ENCODE data around the gene TRAPPC12. TPM values are rescaled to one million over a fixed set of nuclear protein-coding genes. Genes with fewer than 3 reads are reported as not detected.

The TRAPPC12 gene
- total RNA-seq, 1 experiment from 2014 or later = 72.8 TPM

DNA sequence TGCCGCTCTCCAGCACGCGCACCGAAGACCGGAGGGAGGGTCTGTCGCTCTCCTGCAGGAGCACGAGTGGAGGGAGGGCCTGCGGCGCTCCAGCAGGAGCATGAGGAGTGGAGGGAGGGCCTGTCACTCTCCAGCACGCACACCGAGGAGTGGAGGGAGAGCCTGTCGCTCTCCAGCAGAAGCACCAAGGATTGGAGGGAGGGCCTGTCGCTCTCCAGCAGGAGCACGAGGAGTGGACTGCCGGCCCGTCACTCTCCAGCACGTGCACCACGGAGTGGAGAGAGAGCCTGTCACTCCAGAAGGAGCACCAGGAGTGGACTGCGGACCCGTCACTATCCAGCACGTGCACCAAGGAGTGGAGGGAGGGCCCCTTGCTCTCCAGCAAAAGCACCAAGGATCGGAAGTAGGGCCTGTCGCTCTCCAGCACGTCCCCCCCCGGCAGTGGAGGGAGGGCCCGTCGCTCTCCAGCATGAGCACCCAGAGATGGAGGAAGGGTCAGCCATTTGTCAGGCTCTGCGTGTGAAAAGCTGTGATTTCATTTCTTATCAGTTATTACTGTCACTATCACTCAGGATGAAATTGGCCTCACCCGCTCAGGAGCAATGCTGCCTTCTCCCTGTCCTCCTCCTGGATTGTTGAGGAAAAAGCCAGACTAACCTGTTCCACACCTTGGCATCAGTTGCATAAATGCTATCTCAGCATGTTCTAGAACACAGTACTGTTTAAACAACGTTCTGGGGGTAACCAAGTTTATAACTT, 103.9 kb downstream of the TRAPPC12 start (continued):
- TF ChIP-seq IRF2 (CRISPR knock-in tag; IDR thresholded peaks at IDR 0.05; ENCODE audit: borderline replicate concordance, low read depth) = no peak
- no peak for TF ChIP-seq ZNF423 (CRISPR knock-in tag; IDR thresholded peaks at IDR 0.05)
- TF ChIP-seq ELF4 (CRISPR knock-in tag; IDR thresholded peaks at IDR 0.05; ENCODE audit: low read depth) = no peak
- TF ChIP-seq GTF2I (CRISPR knock-in tag; conservative IDR thresholded peaks at IDR 0.05) = no peak
- TF ChIP-seq ZNF396 (CRISPR knock-in tag; IDR thresholded peaks at IDR 0.05; ENCODE audit: borderline replicate concordance) = no peak
- no peak for TF ChIP-seq NFATC4 (CRISPR knock-in tag; IDR thresholded peaks at IDR 0.05)
- TF ChIP-seq HMGA2 (CRISPR knock-in tag; IDR thresholded peaks at IDR 0.05) = no peak
- no peak for TF ChIP-seq NFE2L1 (CRISPR knock-in tag; IDR thresholded peaks at IDR 0.05)
- no peak; the same call in 1 of the 2 replicates for TF ChIP-seq TEAD1 (CRISPR knock-in tag; IDR thresholded peaks at IDR 0.05)
- no peak for TF ChIP-seq ZNF219 (CRISPR knock-in tag; IDR thresholded peaks at IDR 0.05; ENCODE audit: borderline replicate concordance)
- TF ChIP-seq, protein P1, sequence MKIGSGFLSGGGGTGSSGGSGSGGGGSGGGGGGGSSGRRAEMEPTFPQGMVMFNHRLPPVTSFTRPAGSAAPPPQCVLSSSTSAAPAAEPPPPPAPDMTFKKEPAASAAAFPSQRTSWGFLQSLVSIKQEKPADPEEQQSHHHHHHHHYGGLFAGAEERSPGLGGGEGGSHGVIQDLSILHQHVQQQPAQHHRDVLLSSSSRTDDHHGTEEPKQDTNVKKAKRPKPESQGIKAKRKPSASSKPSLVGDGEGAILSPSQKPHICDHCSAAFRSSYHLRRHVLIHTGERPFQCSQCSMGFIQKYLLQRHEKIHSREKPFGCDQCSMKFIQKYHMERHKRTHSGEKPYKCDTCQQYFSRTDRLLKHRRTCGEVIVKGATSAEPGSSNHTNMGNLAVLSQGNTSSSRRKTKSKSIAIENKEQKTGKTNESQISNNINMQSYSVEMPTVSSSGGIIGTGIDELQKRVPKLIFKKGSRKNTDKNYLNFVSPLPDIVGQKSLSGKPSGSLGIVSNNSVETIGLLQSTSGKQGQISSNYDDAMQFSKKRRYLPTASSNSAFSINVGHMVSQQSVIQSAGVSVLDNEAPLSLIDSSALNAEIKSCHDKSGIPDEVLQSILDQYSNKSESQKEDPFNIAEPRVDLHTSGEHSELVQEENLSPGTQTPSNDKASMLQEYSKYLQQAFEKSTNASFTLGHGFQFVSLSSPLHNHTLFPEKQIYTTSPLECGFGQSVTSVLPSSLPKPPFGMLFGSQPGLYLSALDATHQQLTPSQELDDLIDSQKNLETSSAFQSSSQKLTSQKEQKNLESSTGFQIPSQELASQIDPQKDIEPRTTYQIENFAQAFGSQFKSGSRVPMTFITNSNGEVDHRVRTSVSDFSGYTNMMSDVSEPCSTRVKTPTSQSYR (CRISPR knock-in tag; IDR thresholded peaks at IDR 0.05) = no peak
- TF ChIP-seq ZNF317 (CRISPR knock-in tag; IDR thresholded peaks at IDR 0.05; ENCODE audit: borderline replicate concordance, low read depth) = no peak
- TF ChIP-seq, protein P2, sequence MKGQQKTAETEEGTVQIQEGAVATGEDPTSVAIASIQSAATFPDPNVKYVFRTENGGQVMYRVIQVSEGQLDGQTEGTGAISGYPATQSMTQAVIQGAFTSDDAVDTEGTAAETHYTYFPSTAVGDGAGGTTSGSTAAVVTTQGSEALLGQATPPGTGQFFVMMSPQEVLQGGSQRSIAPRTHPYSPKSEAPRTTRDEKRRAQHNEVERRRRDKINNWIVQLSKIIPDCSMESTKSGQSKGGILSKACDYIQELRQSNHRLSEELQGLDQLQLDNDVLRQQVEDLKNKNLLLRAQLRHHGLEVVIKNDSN (CRISPR knock-in tag; IDR thresholded peaks at IDR 0.05) = peak; percentile 66
- TF ChIP-seq JAZF1 (CRISPR knock-in tag; IDR thresholded peaks at IDR 0.05) = no peak
- TF ChIP-seq ZNF425 (CRISPR knock-in tag; conservative IDR thresholded peaks at IDR 0.05) = no peak
- TF ChIP-seq TCF7 (CRISPR knock-in tag; IDR thresholded peaks at IDR 0.05; ENCODE audit: low read depth) = no peak
- no peak for TF ChIP-seq MYBL2 (CRISPR knock-in tag; IDR thresholded peaks at IDR 0.05)
- no peak for TF ChIP-seq AR (CRISPR knock-in tag; IDR thresholded peaks at IDR 0.05)
- TF ChIP-seq, protein P3, sequence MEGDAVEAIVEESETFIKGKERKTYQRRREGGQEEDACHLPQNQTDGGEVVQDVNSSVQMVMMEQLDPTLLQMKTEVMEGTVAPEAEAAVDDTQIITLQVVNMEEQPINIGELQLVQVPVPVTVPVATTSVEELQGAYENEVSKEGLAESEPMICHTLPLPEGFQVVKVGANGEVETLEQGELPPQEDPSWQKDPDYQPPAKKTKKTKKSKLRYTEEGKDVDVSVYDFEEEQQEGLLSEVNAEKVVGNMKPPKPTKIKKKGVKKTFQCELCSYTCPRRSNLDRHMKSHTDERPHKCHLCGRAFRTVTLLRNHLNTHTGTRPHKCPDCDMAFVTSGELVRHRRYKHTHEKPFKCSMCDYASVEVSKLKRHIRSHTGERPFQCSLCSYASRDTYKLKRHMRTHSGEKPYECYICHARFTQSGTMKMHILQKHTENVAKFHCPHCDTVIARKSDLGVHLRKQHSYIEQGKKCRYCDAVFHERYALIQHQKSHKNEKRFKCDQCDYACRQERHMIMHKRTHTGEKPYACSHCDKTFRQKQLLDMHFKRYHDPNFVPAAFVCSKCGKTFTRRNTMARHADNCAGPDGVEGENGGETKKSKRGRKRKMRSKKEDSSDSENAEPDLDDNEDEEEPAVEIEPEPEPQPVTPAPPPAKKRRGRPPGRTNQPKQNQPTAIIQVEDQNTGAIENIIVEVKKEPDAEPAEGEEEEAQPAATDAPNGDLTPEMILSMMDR (IDR thresholded peaks at IDR 0.05) = no peak
- no peak; the same call in 1 of the 2 replicates for TF ChIP-seq ZBTB21 (CRISPR knock-in tag; IDR thresholded peaks at IDR 0.05; ENCODE audit: borderline replicate concordance)
- TF ChIP-seq ESRRA (CRISPR knock-in tag; IDR thresholded peaks at IDR 0.05; ENCODE audit: borderline replicate concordance) = no peak
- TF ChIP-seq NFYB (CRISPR knock-in tag; conservative IDR thresholded peaks at IDR 0.05; ENCODE audit: low read depth) = peak; percentile 99
- no peak for TF ChIP-seq ZNF138 (CRISPR knock-in tag; conservative IDR thresholded peaks at IDR 0.05)
- no peak for TF ChIP-seq IRF1 (CRISPR knock-in tag; IDR thresholded peaks at IDR 0.05)
